Tibial nerve (tissue), 4 donors: ENCODE measurements around the gene GPR141. TPM values are rescaled to one million over a fixed set of nuclear protein-coding genes. Genes with fewer than 3 reads are reported as not detected.
A peak's percentile ranks its signal among the peaks of the same experiment; 100 is the strongest.

Source experiments
- DNase-seq, 2 donors: peaks; one replicate each; pipeline ENCODE4 v3.0.0-alpha.2; 2019; ENCODE audit warnings: low spot score in 2 of 2
- H3K27ac ChIP-seq, 4 donors: fragments of 200-600 bp; sonication (generic) in 3 of 4; one replicate each; pipeline ENCODE4 v1.5.1; 2017 to 2019; ENCODE audit warnings: mild to moderate bottlenecking in 1 of 4
- H3K27me3 ChIP-seq, 2 donors: fragments of 200-600 bp; sonication (generic) in 1 of 2; one replicate each; pipeline versions ENCODE4 v1.5.1 to v1.6.0; 2017 to 2019
- H3K36me3 ChIP-seq, 3 donors: fragments of 200-600 bp; sonication (generic); one replicate each; pipeline ENCODE4 v1.5.1; 2018 to 2019
- H3K4me1 ChIP-seq, 4 donors: fragments of 200-600 bp; sonication (generic) in 3 of 4; one replicate each; pipeline ENCODE4 v1.5.1; 2017 to 2019
- H3K4me3 ChIP-seq, 4 donors: fragments of 200-600 bp; sonication (generic) in 3 of 4; one replicate each; pipeline ENCODE4 v1.5.1; 2017 to 2019; ENCODE audit warnings: mild to moderate bottlenecking in 1 of 4, moderate library complexity in 1 of 4
- H3K9me3 ChIP-seq, 4 donors: fragments of 200-600 bp; sonication (generic) in 3 of 4; one replicate each; pipeline ENCODE4 v1.5.1; 2017 to 2019
- EP300 ChIP-seq, 2 donors: sonication (generic); formaldehyde crosslinking; IDR thresholded peaks; one replicate each; pipeline ENCODE4 v1.6.1; 2017; ENCODE audit warnings: antibody characterized with exemption in 2 of 2, mild to moderate bottlenecking in 1 of 2
- POLR2A ChIP-seq, 2 donors: fragments of 450-650 bp; IDR thresholded peaks; one replicate each; pipeline ENCODE4 v1.6.1; 2017; ENCODE audit warnings: antibody characterized with exemption in 2 of 2, mild to moderate bottlenecking in 2 of 2, moderate library complexity in 2 of 2
- WGBS, 2 donors: methylation state at CpG; one replicate each; pipeline ENCODE4 v1.1.5; 2018; 5-methylcytosine and 5-hydroxymethylcytosine counted together
- total RNA-seq, 4 donors: library from RNA; depleted of rRNA; stranded (reverse); fragments of >200 nt; gene quantifications; one replicate each; pipeline ENCODE4 v1.1.0, GENCODE V29; 2016
- TF ChIP-seq, protein P1 (sequence below), 5 experiments: fragments of 200-600 bp in 3 of 5; fragments of 450-650 bp in 2 of 5; sonication (generic) in 3 of 5; IDR thresholded peaks; one replicate each; pipeline ENCODE4 v1.5.1; 2016 to 2019; ENCODE audit warnings: antibody characterized with exemption in 5 of 5, mild to moderate bottlenecking in 3 of 5, moderate library complexity in 2 of 5

The GPR141 gene
- total RNA-seq, 4 donors from 2014 or later = 0.84 to 3.1 TPM; not detected in 2

DNA sequence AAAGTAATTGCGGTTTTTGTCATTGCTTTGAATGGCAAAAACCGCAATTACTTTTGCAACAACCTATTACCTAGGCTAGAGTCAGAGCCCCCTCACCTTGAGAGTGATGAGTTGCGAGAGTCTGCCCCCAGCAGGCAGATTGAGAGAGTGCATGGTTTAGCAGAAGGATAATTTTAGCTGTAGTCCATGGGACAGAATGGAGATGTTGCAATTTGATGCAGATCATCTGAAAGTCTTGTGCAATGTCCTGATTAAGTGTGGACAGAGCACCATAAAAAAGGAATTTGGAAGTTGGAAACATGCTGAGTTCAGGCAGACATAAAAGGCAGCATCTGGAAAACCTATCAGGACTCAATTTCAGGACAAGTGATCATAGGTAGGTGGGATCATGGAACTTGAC is 48.7 kb downstream of the GPR141 start:
- Histone ChIP-seq H3K27ac (peak overlapping the region in 1 of 4 donors; percentile 35), H3K9me3 (no peaks in the 10 kb centered on the region)
- WGBS, 2 donors = 11 to 23% methylated on average over 3 of the region's 3 CpGs

DNA sequence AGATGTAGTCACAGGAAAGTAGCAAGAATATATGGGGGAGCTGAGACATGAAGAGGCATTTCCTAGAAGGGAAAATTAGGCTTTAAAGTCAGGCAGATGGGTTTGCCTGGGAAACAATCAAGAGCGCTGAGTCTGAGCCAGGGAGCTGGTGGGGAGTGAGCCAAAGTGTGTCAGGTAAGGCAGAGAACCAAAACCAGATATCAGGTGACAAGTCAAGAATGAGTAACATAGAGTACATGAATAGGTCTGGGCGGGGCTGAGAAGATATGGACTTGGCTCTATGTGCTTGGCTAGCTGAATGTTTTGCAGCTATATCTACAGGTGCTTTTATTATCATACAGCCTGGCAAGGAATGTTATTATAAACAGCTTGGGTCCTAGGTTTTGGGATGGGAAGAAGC is 49.3 kb downstream of the GPR141 start:
- 78 to 93% methylated on average over 2 of the region's 2 CpGs for WGBS, 2 donors
- Histone ChIP-seq H3K4me3 (no peak overlapping the region), H3K9me3 (no peaks in the 10 kb centered on the region), H3K4me1 (peaks cover 0 to 36% (median 4%) of the 10 kb centered on the region in 4 donors), H3K36me3 (no peaks in the 10 kb centered on the region), H3K27me3 (no peaks in the 10 kb centered on the region), H3K27ac (peak overlapping the region in 1 of 4 donors; percentile 35)
- TF ChIP-seq POLR2A (IDR thresholded peaks at IDR 0.05) (no peak), EP300 (IDR thresholded peaks at IDR 0.05) (no peak)
- TF ChIP-seq, protein P1, sequence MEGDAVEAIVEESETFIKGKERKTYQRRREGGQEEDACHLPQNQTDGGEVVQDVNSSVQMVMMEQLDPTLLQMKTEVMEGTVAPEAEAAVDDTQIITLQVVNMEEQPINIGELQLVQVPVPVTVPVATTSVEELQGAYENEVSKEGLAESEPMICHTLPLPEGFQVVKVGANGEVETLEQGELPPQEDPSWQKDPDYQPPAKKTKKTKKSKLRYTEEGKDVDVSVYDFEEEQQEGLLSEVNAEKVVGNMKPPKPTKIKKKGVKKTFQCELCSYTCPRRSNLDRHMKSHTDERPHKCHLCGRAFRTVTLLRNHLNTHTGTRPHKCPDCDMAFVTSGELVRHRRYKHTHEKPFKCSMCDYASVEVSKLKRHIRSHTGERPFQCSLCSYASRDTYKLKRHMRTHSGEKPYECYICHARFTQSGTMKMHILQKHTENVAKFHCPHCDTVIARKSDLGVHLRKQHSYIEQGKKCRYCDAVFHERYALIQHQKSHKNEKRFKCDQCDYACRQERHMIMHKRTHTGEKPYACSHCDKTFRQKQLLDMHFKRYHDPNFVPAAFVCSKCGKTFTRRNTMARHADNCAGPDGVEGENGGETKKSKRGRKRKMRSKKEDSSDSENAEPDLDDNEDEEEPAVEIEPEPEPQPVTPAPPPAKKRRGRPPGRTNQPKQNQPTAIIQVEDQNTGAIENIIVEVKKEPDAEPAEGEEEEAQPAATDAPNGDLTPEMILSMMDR (IDR thresholded peaks at IDR 0.05) = no peak
- no peak for DNase-seq

More for the DNA sequence above, 48.7 kb downstream of the GPR141 start:
- TF ChIP-seq, protein P1 (IDR thresholded peaks at IDR 0.05) = peak; percentile 33 to 77 (median 58)
- TF ChIP-seq POLR2A (IDR thresholded peaks at IDR 0.05) (no peak), EP300 (IDR thresholded peaks at IDR 0.05) (peak; percentile 65 to 97)
- peak; percentile 63 to 83 for DNase-seq
- Histone ChIP-seq H3K27me3 (no peaks in the 10 kb centered on the region), H3K4me1 (peaks cover 0 to 36% (median 4%) of the 10 kb centered on the region in 4 donors), H3K36me3 (no peaks in the 10 kb centered on the region), H3K4me3 (no peak overlapping the region)

DNA sequence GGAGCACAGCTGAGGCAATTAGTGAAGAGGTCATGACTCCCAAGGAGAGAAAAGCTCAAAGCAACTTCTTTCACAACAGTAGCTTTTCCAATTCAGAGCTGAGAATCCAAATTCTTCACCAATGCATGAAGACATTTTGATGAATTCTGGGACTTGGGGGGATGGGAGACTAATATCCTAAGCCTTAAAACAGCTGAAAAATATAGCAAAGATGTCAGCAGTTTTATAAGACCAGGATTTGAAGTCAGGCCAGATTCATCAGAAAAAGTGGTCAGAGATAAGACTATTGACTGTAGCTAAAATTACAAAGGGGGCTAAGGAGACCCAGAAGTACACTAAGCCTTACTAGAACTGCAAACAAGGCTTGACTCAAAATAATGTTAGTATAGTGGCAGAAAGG is 51.6 kb downstream of the GPR141 start:
- Histone ChIP-seq H3K27ac (no peak overlapping the region), H3K4me3 (no peak overlapping the region), H3K9me3 (no peaks in the 10 kb centered on the region), H3K27me3 (no peaks in the 10 kb centered on the region), H3K4me1 (peaks cover 0 to 20% (median 1%) of the 10 kb centered on the region in 4 donors), H3K36me3 (no peaks in the 10 kb centered on the region)
- DNase-seq = no peak
- no peak for TF ChIP-seq POLR2A (IDR thresholded peaks at IDR 0.05)
- TF ChIP-seq, protein P1 (IDR thresholded peaks at IDR 0.05) = no peak

DNA sequence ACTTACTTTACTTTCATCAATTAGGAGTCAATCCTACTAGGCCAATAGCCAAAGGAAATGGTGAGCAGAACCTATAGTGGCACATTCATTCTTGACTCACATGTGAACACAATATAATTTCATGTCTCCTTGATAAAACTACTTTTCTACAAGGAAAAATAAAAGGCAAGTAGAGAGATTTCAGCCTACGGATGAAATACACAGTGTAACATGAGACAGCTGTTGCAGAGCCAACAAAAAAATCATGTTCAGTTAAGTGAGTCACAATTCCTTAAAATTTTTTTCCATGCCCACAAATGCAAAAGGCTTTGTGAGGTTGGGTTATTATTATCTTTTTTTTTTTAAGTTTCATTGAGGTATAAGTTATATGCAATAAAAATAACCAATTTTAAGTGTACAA is 54.8 kb downstream of the GPR141 start:
- WGBS, 2 donors = 40 to 56% methylated on average over 1 of the region's 1 CpG
- Histone ChIP-seq H3K4me3 (no peak overlapping the region), H3K9me3 (no peaks in the 10 kb centered on the region), H3K27ac (no peak overlapping the region), H3K36me3 (no peaks in the 10 kb centered on the region), H3K27me3 (no peaks in the 10 kb centered on the region), H3K4me1 (no peaks in the 10 kb centered on the region)
- TF ChIP-seq, protein P1 (IDR thresholded peaks at IDR 0.05) = no peak
- no peak for TF ChIP-seq EP300 (IDR thresholded peaks at IDR 0.05)
- TF ChIP-seq POLR2A (IDR thresholded peaks at IDR 0.05) = no peak
- no peak for DNase-seq

DNA sequence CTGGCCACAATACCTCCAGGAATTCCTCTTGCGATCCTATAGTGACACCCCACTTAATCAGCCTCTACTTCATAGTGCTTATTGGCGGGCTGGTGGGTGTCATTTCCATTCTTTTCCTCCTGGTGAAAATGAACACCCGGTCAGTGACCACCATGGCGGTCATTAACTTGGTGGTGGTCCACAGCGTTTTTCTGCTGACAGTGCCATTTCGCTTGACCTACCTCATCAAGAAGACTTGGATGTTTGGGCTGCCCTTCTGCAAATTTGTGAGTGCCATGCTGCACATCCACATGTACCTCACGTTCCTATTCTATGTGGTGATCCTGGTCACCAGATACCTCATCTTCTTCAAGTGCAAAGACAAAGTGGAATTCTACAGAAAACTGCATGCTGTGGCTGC is 56.8 kb downstream of the GPR141 start:
- Histone ChIP-seq H3K4me1 (no peaks in the 10 kb centered on the region), H3K4me3 (no peak overlapping the region), H3K9me3 (no peaks in the 10 kb centered on the region), H3K36me3 (no peaks in the 10 kb centered on the region), H3K27me3 (no peaks in the 10 kb centered on the region), H3K27ac (no peak overlapping the region)
- TF ChIP-seq EP300 (IDR thresholded peaks at IDR 0.05) (no peak), POLR2A (IDR thresholded peaks at IDR 0.05) (no peak)
- TF ChIP-seq, protein P1 (IDR thresholded peaks at IDR 0.05) = no peak
- DNase-seq = no peak
- 95 to 97% methylated on average over 7 of the region's 7 CpGs for WGBS, 2 donors
